Astrocyte of the cerebellum (primary cell): ENCODE results near the gene CDC25C.

Experiments used
- DNase-seq: peaks from one replicate; pipeline ENCODE4 v3.0.0-alpha.2; 2011; ENCODE audit warnings: low read depth
- H3K4me3 ChIP-seq: 2 replicates; pipeline ENCODE4 v1.5.1; 2011; ENCODE audit warnings: mild to moderate bottlenecking, low read depth, low read length, moderate library complexity
- in situ Hi-C: cut with HindIII; loops from 2 replicates; pipeline ENCODE4 v1.10.0; 2017; ENCODE audit warnings: low sequenced_read_pairs
- TF ChIP-seq, protein P1 (sequence below): IDR thresholded peaks from 2 replicates; pipeline ENCODE4 v1.5.1; 2012; ENCODE audit warnings: low read length, low read depth, moderate library complexity, mild to moderate bottlenecking; ENCODE audit errors: missing control alignments

CDC25C gene

DNA sequence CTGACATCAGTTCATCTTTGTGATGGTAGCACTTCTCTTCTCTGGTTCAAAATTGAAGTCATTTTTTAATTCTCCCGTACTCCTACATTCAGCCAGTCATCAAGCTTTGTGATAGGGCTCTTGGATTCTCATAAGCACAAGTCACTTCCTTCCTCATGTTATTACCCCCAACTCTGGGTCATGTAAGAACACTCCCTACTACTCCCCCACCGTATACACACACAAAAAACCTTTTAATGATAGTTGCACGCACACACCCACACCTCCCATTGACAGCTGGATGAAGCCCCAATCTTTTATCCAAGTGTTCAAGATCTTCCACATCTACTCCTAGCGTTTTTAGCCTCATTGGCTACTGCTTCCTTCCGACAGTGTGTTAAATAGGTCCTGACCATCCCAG, 37.7 kb upstream of the CDC25C start:
- H3K4me3 ChIP-seq: no peak overlapping the region
- no peak for DNase-seq
- in situ Hi-C loops: no loop called here
- TF ChIP-seq, protein P1, sequence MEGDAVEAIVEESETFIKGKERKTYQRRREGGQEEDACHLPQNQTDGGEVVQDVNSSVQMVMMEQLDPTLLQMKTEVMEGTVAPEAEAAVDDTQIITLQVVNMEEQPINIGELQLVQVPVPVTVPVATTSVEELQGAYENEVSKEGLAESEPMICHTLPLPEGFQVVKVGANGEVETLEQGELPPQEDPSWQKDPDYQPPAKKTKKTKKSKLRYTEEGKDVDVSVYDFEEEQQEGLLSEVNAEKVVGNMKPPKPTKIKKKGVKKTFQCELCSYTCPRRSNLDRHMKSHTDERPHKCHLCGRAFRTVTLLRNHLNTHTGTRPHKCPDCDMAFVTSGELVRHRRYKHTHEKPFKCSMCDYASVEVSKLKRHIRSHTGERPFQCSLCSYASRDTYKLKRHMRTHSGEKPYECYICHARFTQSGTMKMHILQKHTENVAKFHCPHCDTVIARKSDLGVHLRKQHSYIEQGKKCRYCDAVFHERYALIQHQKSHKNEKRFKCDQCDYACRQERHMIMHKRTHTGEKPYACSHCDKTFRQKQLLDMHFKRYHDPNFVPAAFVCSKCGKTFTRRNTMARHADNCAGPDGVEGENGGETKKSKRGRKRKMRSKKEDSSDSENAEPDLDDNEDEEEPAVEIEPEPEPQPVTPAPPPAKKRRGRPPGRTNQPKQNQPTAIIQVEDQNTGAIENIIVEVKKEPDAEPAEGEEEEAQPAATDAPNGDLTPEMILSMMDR: no peak

DNA sequence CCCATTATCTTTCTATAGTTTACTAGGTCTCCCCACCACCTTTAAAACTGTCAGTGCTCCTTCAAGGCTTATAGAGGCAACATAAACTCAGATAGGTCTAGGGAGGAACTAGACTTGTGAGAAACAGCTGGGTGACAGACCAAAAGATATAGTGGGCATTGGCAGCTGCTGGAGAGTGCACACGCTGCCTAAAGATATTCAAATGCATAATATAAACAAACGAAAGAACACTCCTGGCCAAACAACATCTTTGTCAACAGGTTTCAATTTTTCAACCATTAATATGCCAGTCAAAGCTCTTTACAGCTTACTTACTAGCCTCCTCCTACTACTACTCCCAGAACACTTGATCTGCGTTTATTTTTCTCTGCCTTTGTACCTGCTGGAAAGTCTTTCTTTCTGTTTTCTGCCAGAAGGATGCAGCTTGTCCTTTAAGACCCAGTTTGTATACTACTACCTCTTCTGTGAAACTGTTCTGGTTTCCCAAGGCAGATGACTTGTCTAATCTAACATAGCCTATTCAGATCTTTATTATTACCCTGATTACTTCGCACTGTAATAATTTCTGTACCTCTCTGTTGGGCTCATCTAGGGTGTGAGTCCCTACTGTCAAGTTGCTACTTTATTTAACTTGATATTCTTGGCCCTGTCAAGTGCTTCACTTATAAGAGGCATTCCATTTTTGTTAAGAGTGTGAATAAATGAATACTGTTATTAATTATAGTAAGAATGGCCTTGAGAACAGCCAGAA, 35.2 kb upstream of the CDC25C start:
- no peak overlapping the region for H3K4me3 ChIP-seq
- TF ChIP-seq, protein P1: no peak
- no peak for DNase-seq
- in situ Hi-C loops: no loop called here

DNA sequence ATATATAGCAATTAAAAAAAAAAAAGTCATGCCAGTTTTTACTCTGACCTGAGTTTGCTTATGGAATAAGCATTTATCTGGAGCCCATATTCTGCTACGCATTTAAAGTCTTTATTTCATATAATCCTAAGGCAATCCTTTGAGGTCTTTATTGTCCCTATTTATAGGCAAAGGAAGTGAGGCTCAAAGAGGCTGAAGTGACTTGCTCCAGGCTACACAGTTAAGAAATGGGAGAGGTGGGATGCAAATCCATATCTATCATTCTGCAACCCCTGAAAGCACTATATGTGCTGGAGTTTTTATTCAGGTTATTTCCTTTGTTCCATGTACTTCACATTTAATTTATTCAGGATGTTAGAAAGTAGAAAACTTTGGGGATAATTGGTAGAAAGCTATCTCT, 33.0 kb upstream of the CDC25C start:
- DNase-seq: no peak
- in situ Hi-C loops: no loop called here
- H3K4me3 ChIP-seq: no peak overlapping the region
- TF ChIP-seq, protein P1: no peak

DNA sequence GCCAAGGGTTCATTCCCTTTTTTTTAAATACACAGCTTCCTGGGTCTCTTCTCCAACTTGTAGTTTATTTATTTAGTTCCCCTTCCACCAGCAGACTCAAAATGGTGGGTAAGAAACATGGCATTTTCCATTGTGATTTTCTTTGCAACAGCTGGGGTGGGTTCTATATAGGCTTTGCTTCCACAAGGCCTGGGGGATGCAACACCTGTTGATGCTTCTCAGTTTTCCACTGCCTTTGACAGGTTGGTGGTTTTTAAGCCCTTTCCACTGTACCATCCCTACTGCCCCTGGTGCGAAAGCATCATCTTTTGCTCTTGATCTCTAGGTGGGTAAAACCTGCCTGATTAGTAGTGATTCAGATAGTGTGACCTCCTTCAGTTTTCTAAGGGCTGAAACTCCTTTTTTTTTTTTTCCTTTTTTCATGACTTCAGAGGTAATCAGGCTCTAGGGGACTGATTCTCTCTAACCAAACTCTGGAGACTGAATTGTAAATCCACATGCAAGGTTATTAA, 29.4 kb upstream of the CDC25C start:
- H3K4me3 ChIP-seq: no peak overlapping the region
- in situ Hi-C loops: no loop called here
- TF ChIP-seq, protein P1: no peak
- no peak for DNase-seq

DNA sequence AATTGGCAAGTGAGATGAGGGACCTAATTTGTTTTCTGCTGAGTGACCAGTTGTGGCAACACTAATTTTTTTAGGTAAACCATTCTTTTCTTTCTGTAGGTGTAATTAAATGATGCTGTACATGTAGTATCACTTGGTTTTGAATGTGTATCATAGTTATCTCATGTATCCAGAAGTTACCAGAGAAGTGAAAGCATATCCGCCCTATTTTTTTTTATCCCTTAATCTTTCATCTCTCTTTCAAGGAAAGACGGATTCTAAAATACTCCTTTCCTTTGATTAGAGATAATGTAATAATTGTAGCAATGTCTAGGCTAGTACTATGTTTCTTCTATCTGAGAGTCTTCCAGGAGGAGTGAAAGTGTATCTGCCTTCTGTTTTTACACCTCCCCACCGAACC, 28.0 kb upstream of the CDC25C start:
- TF ChIP-seq, protein P1: no peak
- DNase-seq: no peak
- in situ Hi-C loops: no loop called here
- H3K4me3 ChIP-seq: no peak overlapping the region

DNA sequence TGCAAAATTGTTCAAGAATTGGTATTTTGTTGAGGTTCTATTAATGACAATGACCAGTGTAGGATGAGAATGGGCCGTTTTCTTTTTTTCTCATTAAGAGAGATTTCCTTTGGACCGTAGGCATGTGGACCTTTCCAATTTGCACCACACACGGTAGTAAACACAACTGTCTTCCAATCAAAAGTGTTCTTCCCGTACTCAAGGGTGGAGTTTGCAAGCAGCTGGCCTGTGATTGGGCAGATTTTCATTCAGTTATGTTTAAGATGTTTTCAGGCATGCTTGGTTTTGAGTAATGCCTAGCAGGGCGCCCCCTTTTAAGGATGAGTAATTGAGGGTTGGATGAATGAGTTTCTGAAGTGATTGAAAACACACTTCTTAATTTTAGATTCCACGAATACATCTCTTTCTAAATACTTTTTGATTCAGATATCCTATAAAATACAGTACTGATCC, 23.3 kb upstream of the CDC25C start:
- H3K4me3 ChIP-seq: peak overlapping the region; percentile 89
- in situ Hi-C loops: no loop called here
- TF ChIP-seq, protein P1: peak; percentile 8
- DNase-seq: peak; percentile 66
